H1 (cell line): Measurements from ENCODE around the gene KRTAP6-1. TPM values are rescaled to one million over a fixed set of nuclear protein-coding genes. Genes with fewer than 3 reads are reported as not detected.

Source experiments
- CTCF ChIA-PET: fragments of 300-600 bp; sonication (Branson Sonifier 250); formaldehyde crosslinking; loops from one replicate; lab custom pipeline; 2021; ENCODE audit not compliant: partially characterized antibody; lab: Charles Lee
- POLR2A ChIA-PET: fragments of 300-600 bp; sonication (Branson Sonifier 250); formaldehyde crosslinking; loops from one replicate; lab custom pipeline; 2021; ENCODE audit warnings: inconsistent platforms; ENCODE audit not compliant: partially characterized antibody; lab: Charles Lee
- DNase-seq, 2 experiments: peaks; one replicate each; pipeline versions ENCODE4 v3.0.0 to v3.0.0-alpha.2; 2010 to 2022; ENCODE audit warnings: low spot score in 2 of 2, low read depth in 1 of 2, mixed read lengths in 1 of 2
- FAIRE-seq: peaks from 2 replicates; lab custom pipeline; 2011; peaks lifted over from hg19 to GRCh38; lab: Jason Lieb, UNC
- H2AFZ ChIP-seq: 2 replicates; pipeline ENCODE4 v1.8.1; 2012; ENCODE audit warnings: low read length, inconsistent platforms
- H2AK5ac ChIP-seq: 2 replicates; pipeline ENCODE4 v1.6.1; 2013; ENCODE audit warnings: low read depth, low read length
- H2BK120ac ChIP-seq: replicated peaks from 2 replicates; pipeline ENCODE3; 2013; ENCODE audit warnings: low read depth, low read length, inconsistent platforms
- H2BK12ac ChIP-seq: 2 replicates; pipeline ENCODE4 v1.6.1; 2013; ENCODE audit warnings: low read depth, low read length
- H2BK15ac ChIP-seq: 2 replicates; pipeline ENCODE4 v1.6.1; 2013; ENCODE audit warnings: low read length
- H2BK20ac ChIP-seq: 2 replicates; pipeline ENCODE4 v1.6.1; 2013; ENCODE audit warnings: low read length
- H2BK5ac ChIP-seq: 2 replicates; pipeline ENCODE4 v1.6.1; 2013; ENCODE audit warnings: low read depth, low read length
- H3K14ac ChIP-seq: 2 replicates; pipeline ENCODE4 v1.6.1; 2013; ENCODE audit warnings: inconsistent platforms; ENCODE audit not compliant: insufficient read length
- H3K18ac ChIP-seq: 2 replicates; pipeline ENCODE4 v1.6.1; 2013; ENCODE audit warnings: low read length; ENCODE audit errors: extremely low read depth
- H3K23ac ChIP-seq: 2 replicates; pipeline ENCODE4 v1.6.1; 2013; ENCODE audit warnings: inconsistent platforms; ENCODE audit not compliant: insufficient read length
- H3K23me2 ChIP-seq: 2 replicates; pipeline ENCODE4 v1.6.1; 2013; ENCODE audit warnings: low read depth, low read length
- H3K27ac ChIP-seq: 2 replicates; pipeline ENCODE4 v1.6.1; 2011; ENCODE audit warnings: low read depth, low read length, inconsistent platforms
- H3K27me3 ChIP-seq, 4 experiments: replicated peaks in 1 of 4; 1 replicate in 1 of 4; 2 replicates in 3 of 4; pipeline versions ENCODE4 v1.6.1 to v1.8.1; 2011 to 2013; ENCODE audit warnings: low read length in 3 of 4, mild to moderate bottlenecking in 3 of 4, inconsistent platforms in 2 of 4, mixed read lengths in 2 of 4, moderate library complexity in 1 of 4; ENCODE audit not compliant: control insufficient read depth in 3 of 4, insufficient read depth in 3 of 4; ENCODE audit errors: extremely low read depth in 1 of 4
- H3K36me3 ChIP-seq, 4 experiments: 2 replicates each; pipeline versions ENCODE4 v1.6.1 to v1.8.1; 2011 to 2013; ENCODE audit warnings: mild to moderate bottlenecking in 4 of 4, low read length in 3 of 4, moderate library complexity in 2 of 4, control low read depth in 1 of 4, inconsistent platforms in 1 of 4; ENCODE audit not compliant: insufficient read depth in 4 of 4, control insufficient read depth in 2 of 4
- H3K4ac ChIP-seq: replicated peaks from 2 replicates; pipeline ENCODE3; 2013; ENCODE audit warnings: low read length, low read depth, mixed read lengths, inconsistent platforms; ENCODE audit not compliant: insufficient read length
- H3K4me1 ChIP-seq, 4 experiments: replicated peaks in 1 of 4; 1 replicate in 1 of 4; 2 replicates in 3 of 4; pipeline versions ENCODE4 v1.6.1 to v1.8.1; 2011 to 2013; ENCODE audit warnings: low read length in 3 of 4, inconsistent platforms in 2 of 4, mixed read lengths in 1 of 4; ENCODE audit not compliant: insufficient read depth in 4 of 4, control insufficient read depth in 3 of 4
- H3K4me2 ChIP-seq, 2 experiments: 2 replicates each; pipeline versions ENCODE4 v1.6.1 to v1.8.1; 2011 to 2013; ENCODE audit warnings: low read depth in 2 of 2, low read length in 2 of 2, control low read depth in 1 of 2, inconsistent platforms in 1 of 2, mild to moderate bottlenecking in 1 of 2; ENCODE audit not compliant: insufficient read depth in 1 of 2
- H3K4me3 ChIP-seq, 4 experiments: fragments of 200-600, 300-600 bp in 1 of 4; sonication (generic), shearing (Covaris generic), sonication (Bioruptor Twin) in 1 of 4; 2 replicates each; pipeline versions ENCODE4 v1.5.1 to v1.8.1; 2011 to 2016; ENCODE audit warnings: low read length in 4 of 4, low read depth in 3 of 4, control low read depth in 2 of 4, inconsistent platforms in 2 of 4, mild to moderate bottlenecking in 2 of 4, mixed read lengths in 1 of 4, moderate library complexity in 1 of 4; ENCODE audit not compliant: insufficient read depth in 2 of 4; ENCODE audit errors: extremely low read depth in 1 of 4
- H3K56ac ChIP-seq: replicated peaks from 2 replicates; pipeline ENCODE3; 2013; ENCODE audit warnings: low read depth, mild to moderate bottlenecking, mixed read lengths, low read length, inconsistent platforms; ENCODE audit not compliant: insufficient read length
- H3K79me1 ChIP-seq: 2 replicates; pipeline ENCODE4 v1.6.1; 2013; ENCODE audit warnings: low read depth, low read length, control low read depth
- H3K79me2 ChIP-seq, 2 experiments: 2 replicates each; pipeline versions ENCODE4 v1.6.1 to v1.8.1; 2012 to 2013; ENCODE audit warnings: low read length in 2 of 2, mild to moderate bottlenecking in 2 of 2, inconsistent platforms in 1 of 2; ENCODE audit not compliant: insufficient read depth in 2 of 2, control insufficient read depth in 1 of 2
- H3K9ac ChIP-seq, 4 experiments: replicated peaks in 1 of 4; 1 replicate in 1 of 4; 2 replicates in 3 of 4; pipeline versions ENCODE4 v1.6.1 to v1.8.1; 2011 to 2013; ENCODE audit warnings: low read depth in 3 of 4, low read length in 3 of 4, control low read depth in 2 of 4, mild to moderate bottlenecking in 2 of 4, moderate library complexity in 2 of 4, inconsistent platforms in 1 of 4; ENCODE audit errors: extremely low read depth in 1 of 4
- H3K9me3 ChIP-seq, 2 experiments: 2 replicates each; pipeline versions ENCODE4 v1.6.1 to v1.8.1; 2012 to 2013; ENCODE audit warnings: mild to moderate bottlenecking in 2 of 2, moderate library complexity in 2 of 2, control low read depth in 1 of 2, inconsistent platforms in 1 of 2, low read depth in 1 of 2, low read length in 1 of 2, mixed read lengths in 1 of 2; ENCODE audit not compliant: insufficient read depth in 2 of 2
- H4K20me1 ChIP-seq, 2 experiments: replicated peaks in 1 of 2; 2 replicates each; pipeline versions ENCODE3 to v1.8.1; 2011 to 2013; ENCODE audit warnings: inconsistent platforms in 2 of 2, low read length in 2 of 2, mild to moderate bottlenecking in 1 of 2; ENCODE audit not compliant: insufficient read depth in 2 of 2, control insufficient read depth in 1 of 2
- H4K5ac ChIP-seq: 2 replicates; pipeline ENCODE4 v1.6.1; 2013; ENCODE audit warnings: low read length, low read depth, mixed read lengths, inconsistent platforms; ENCODE audit not compliant: insufficient read length
- H4K8ac ChIP-seq: 2 replicates; pipeline ENCODE4 v1.8.0; 2013; ENCODE audit warnings: mild to moderate bottlenecking, moderate library complexity, low read length, inconsistent platforms; ENCODE audit not compliant: insufficient read depth; ENCODE audit errors: extremely low read depth
- H4K91ac ChIP-seq: replicated peaks from 2 replicates; pipeline ENCODE3; 2013; ENCODE audit warnings: low read length, mixed read lengths, inconsistent platforms; ENCODE audit not compliant: insufficient read length
- BCL11A ChIP-seq, 2 experiments: IDR thresholded peaks; one replicate each; pipeline ENCODE4 v1.6.1; 2011; ENCODE audit warnings: low read depth in 2 of 2, low read length in 2 of 2, mild to moderate bottlenecking in 2 of 2
- CBX8 ChIP-seq: fragments of 300-800, 300-1000 bp; sonication (generic); IDR thresholded peaks from 2 replicates; pipeline ENCODE4 v1.7.1; 2016; ENCODE audit warnings: low read depth, low read length, borderline replicate concordance
- CEBPB ChIP-seq: IDR thresholded peaks from 2 replicates; pipeline ENCODE4 v1.6.1; 2012; ENCODE audit warnings: low read depth, low read length
- CTBP2 ChIP-seq: IDR thresholded peaks from 2 replicates; pipeline ENCODE4 v1.7.0; 2011; ENCODE audit warnings: borderline replicate concordance, mild to moderate bottlenecking, moderate library complexity, mixed read lengths, low read length; ENCODE audit not compliant: insufficient read depth, insufficient read length
- EP300 ChIP-seq, 2 experiments: IDR thresholded peaks; 1 replicate in 1 of 2; 2 replicates in 1 of 2; pipeline ENCODE4 v1.6.1; 2011 to 2012; ENCODE audit warnings: low read depth in 2 of 2, low read length in 2 of 2, mild to moderate bottlenecking in 2 of 2, borderline replicate concordance in 1 of 2, inconsistent platforms in 1 of 2, moderate library complexity in 1 of 2
- JUN ChIP-seq: IDR thresholded peaks from 2 replicates; pipeline ENCODE4 v1.6.1; 2011; ENCODE audit warnings: low read depth, mild to moderate bottlenecking, improper control_type of control experiment, low read length
- KDM4A ChIP-seq: IDR thresholded peaks from one replicate; pipeline ENCODE4 v1.7.1; 2012; ENCODE audit warnings: low read depth, mild to moderate bottlenecking, moderate library complexity, low read length, inconsistent platforms; ENCODE audit not compliant: severe bottlenecking
- PHF8 ChIP-seq: fragments of 200-600 bp; sonication (generic); conservative IDR thresholded peaks from 2 replicates; pipeline ENCODE4 v1.7.1; 2012; ENCODE audit warnings: low read depth, mild to moderate bottlenecking, inconsistent platforms, low read length, moderate library complexity
- SIX5 ChIP-seq: IDR thresholded peaks from 2 replicates; pipeline ENCODE4 v1.6.1; 2011; ENCODE audit warnings: mild to moderate bottlenecking, low read depth, low read length
- SRF ChIP-seq: IDR thresholded peaks from 2 replicates; pipeline ENCODE4 v1.6.1; 2011; ENCODE audit warnings: mild to moderate bottlenecking, low read depth, low read length, moderate library complexity
- SUZ12 ChIP-seq: fragments of 200-600 bp; sonication (generic); IDR thresholded peaks from 2 replicates; pipeline ENCODE4 v1.6.1; 2012; ENCODE audit warnings: mild to moderate bottlenecking, inconsistent platforms, low read length, moderate library complexity, mixed read lengths
- TEAD4 ChIP-seq: IDR thresholded peaks from 2 replicates; pipeline ENCODE4 v1.6.1; 2012; ENCODE audit warnings: low read depth, low read length, inconsistent platforms, mixed read lengths
- WGBS, 2 experiments: shearing (Covaris generic) in 1 of 2; methylation state at CpG; one replicate each; pipeline versions ENCODE4 v1.1.6 to v1.1.7; 2013 to 2015; ENCODE audit warnings: low lambda C conversion rate in 2 of 2, mixed read lengths in 2 of 2, inconsistent platforms in 1 of 2, low coverage in 1 of 2, missing lambda C conversion rate in 1 of 2; ENCODE audit not compliant: insufficient replicate concordance in 2 of 2, insufficient coverage in 1 of 2, insufficient read length in 1 of 2; ENCODE audit errors: extremely low coverage in 1 of 2, missing lambda C conversion rate in 1 of 2; 5-methylcytosine and 5-hydroxymethylcytosine counted together
- polyA plus RNA-seq, 7 experiments: library from polyadenylated mRNA; depleted of rRNA in 3 of 7; stranded (reverse) in 5 of 7; unstranded in 2 of 7; fragments of >200 nt in 5 of 7; fragments of 200-250 nt in 2 of 7; gene quantifications; 1 replicate in 5 of 7; 2 replicates in 1 of 7; 4 replicates in 1 of 7; pipeline versions ENCODE4 v1.2.1 to v1.2.3, GENCODE V29; 2011 to 2013; ENCODE audit warnings: missing spikeins in 2 of 7, mixed read lengths in 2 of 7
- total RNA-seq: library from RNA; stranded (reverse); fragmentation: NEBNext Ultra II Directional; extraction: Animal tissue kit (Norgen Biotek cat#: 25700); gene quantifications from 2 replicates; pipeline ENCODE4 v1.2.1, GENCODE V29; 2021
- TF ChIP-seq, protein P1 (sequence below): IDR thresholded peaks from 2 replicates; pipeline ENCODE4 v1.6.1; 2012; ENCODE audit warnings: low read length, inconsistent platforms

The KRTAP6-1 gene
- total and polyA plus RNA-seq, 2 of the 8 experiments (the other 6 are each of a cell fraction or from before 2014, with no cell fraction given) = not detected

DNA sequence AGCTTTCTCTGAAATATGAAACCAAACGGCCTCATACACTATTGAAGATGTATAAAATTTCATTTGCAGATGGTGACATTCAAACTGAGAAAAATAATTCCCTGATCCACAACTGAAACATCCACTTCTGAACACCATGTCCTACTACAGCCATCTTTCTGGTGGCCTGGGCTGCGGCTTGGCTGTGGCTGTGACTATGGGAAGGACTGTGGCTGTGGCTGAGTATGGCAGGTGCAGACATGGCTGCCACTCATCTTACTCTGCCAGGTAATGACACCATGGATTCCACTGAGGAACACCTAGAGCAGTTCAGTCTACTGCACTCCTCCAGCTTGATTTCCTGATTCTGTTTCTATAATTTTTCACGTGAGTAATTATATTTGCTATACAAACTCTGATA is 6.8 kb upstream of the KRTAP6-1 start, which contains the start of gene KRTAP20-4:
TSS of gene KRTAP20-4 (plus strand) at position 106 of the 400 bp plus-strand sequence.
- H3K9me3 ChIP-seq = peaks cover 7% of the 10 kb centered on the region in 2 experiments
- H3K23me2 ChIP-seq = no peaks in the 10 kb centered on the region
- no peak within 1 kb of the TSS for H3K23ac ChIP-seq
- H3K4me1 ChIP-seq = no peaks in the 10 kb centered on the region; a peak in 1 of 7 replicates
- no peak within 1 kb of the TSS for H3K18ac ChIP-seq
- no peaks in the 10 kb centered on the region for H3K79me2 ChIP-seq
- 89% methylated on average over 3 of the region's 3 CpGs; no CpG with 5 or more reads in 1 of the 2 experiments for WGBS, 2 experiments
- H3K36me3 ChIP-seq = no peaks in the 10 kb centered on the region
- no peak within 1 kb of the TSS for H3K4me2 ChIP-seq
- H2BK120ac ChIP-seq = no peak within 1 kb of the TSS
- no peak within 1 kb of the TSS for H4K91ac ChIP-seq
- no peak within 1 kb of the TSS for H3K4me3 ChIP-seq
- H2BK15ac ChIP-seq = no peak within 1 kb of the TSS
- no peak within 1 kb of the TSS for H2BK12ac ChIP-seq
- no peak within 1 kb of the TSS for H2BK20ac ChIP-seq
- no peak within 1 kb of the TSS for H3K14ac ChIP-seq
- H3K9ac ChIP-seq = no peak within 1 kb of the TSS
- no peaks in the 10 kb centered on the region for H4K20me1 ChIP-seq
- no peak within 1 kb of the TSS for H4K5ac ChIP-seq
- no peak within 1 kb of the TSS for H2AFZ ChIP-seq
- CTCF ChIA-PET = no interaction called here
- no peaks in the 10 kb centered on the region for H3K27me3 ChIP-seq
- POLR2A ChIA-PET = no interaction called here
- no peak within 1 kb of the TSS for H2AK5ac ChIP-seq
- no peak within 1 kb of the TSS for H3K56ac ChIP-seq
- no peak within 1 kb of the TSS for H3K27ac ChIP-seq
- no peak within 1 kb of the TSS for H4K8ac ChIP-seq
- DNase-seq = no peak
- no peaks in the 10 kb centered on the region for H3K79me1 ChIP-seq
- H2BK5ac ChIP-seq = no peak within 1 kb of the TSS
- FAIRE-seq = no peak
- no peak within 1 kb of the TSS for H3K4ac ChIP-seq
- TF ChIP-seq CBX8 = no peak
- TF ChIP-seq, protein P1, sequence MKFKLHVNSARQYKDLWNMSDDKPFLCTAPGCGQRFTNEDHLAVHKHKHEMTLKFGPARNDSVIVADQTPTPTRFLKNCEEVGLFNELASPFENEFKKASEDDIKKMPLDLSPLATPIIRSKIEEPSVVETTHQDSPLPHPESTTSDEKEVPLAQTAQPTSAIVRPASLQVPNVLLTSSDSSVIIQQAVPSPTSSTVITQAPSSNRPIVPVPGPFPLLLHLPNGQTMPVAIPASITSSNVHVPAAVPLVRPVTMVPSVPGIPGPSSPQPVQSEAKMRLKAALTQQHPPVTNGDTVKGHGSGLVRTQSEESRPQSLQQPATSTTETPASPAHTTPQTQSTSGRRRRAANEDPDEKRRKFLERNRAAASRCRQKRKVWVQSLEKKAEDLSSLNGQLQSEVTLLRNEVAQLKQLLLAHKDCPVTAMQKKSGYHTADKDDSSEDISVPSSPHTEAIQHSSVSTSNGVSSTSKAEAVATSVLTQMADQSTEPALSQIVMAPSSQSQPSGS = no peak
- no peak for TF ChIP-seq CEBPB
- no peak for TF ChIP-seq CTBP2
- no peak for TF ChIP-seq PHF8
- no peak for TF ChIP-seq SRF
- no peak for TF ChIP-seq TEAD4
- no peak for TF ChIP-seq SIX5
- no peak for TF ChIP-seq KDM4A
- no peak for TF ChIP-seq SUZ12
- TF ChIP-seq EP300 (IDR thresholded peaks at IDR 0.05; ENCODE audit: borderline replicate concordance in 1 of 2, low read depth in 2 of 2, low read length in 2 of 2) = no peak
- no peak for TF ChIP-seq BCL11A (IDR thresholded peaks at IDR 0.05; ENCODE audit: low read depth in 2 of 2, low read length in 2 of 2)
- TF ChIP-seq JUN = no peak
